Left renal cortex interstitium (tissue), 4 donors: ENCODE measurements around the gene MAF. TPM values are rescaled to one million over a fixed set of nuclear protein-coding genes. Genes with fewer than 3 reads are reported as not detected.

Experiments used
- DNase-seq, 4 donors: peaks; one replicate each; pipeline ENCODE4 v3.0.0-alpha.2; 2013; ENCODE audit warnings: low read depth in 4 of 4, low spot score in 2 of 4, missing footprints in 1 of 4
- polyA plus RNA-seq, 4 donors: library from polyadenylated mRNA; unstranded; fragments of 120-200 nt; gene quantifications; one replicate each; pipeline ENCODE4 v1.2.1, GENCODE V29; 2013; ENCODE audit not compliant: insufficient read length in 4 of 4

Gene MAF
- 10 to 100 TPM; 42.1 to 60.8 (median 51.1) TPM for polyA plus RNA-seq

GRCh38 chr16:79600638-79601091 is at the start of gene MAF:
TSS of gene MAF (minus strand) at chr16:79600737. CDS start at chr16:79599902, 835 bp downstream.
- peak in 3 of 4 donors; percentile 94 to 96 (median 95) for DNase-seq

- DNase-seq: no peak
These were observed 48.3 kb upstream of the MAF start for GRCh38 chr16:79648826-79649225.

GRCh38 chr16:79647586-79647985 is 47.0 kb upstream of the MAF start:
- DNase-seq: no peak

GRCh38 chr16:79645701-79646100 is 45.2 kb upstream of the MAF start:
- DNase-seq: no peak

- peak in 1 of 4 donors; percentile 13 for DNase-seq
These were observed 44.6 kb upstream of the MAF start for GRCh38 chr16:79644971-79645667.

- DNase-seq: no peak
These were observed 42.1 kb upstream of the MAF start for GRCh38 chr16:79642652-79643051.

GRCh38 chr16:79640513-79641360 is 40.2 kb upstream of the MAF start:
- DNase-seq: peak in 3 of 4 donors; percentile 15 to 39 (median 27)

GRCh38 chr16:79639576-79640311 is 39.2 kb upstream of the MAF start:
- no peak for DNase-seq

- DNase-seq: no peak
These were observed 37.8 kb upstream of the MAF start for GRCh38 chr16:79638386-79638785.

- DNase-seq: no peak
These were observed 35.0 kb upstream of the MAF start for GRCh38 chr16:79635488-79635887.

GRCh38 chr16:79634298-79634697 is 33.8 kb upstream of the MAF start:
- no peak for DNase-seq

GRCh38 chr16:79632289-79632688 is 31.8 kb upstream of the MAF start:
- DNase-seq: no peak

GRCh38 chr16:79628988-79629387 is 28.5 kb upstream of the MAF start:
- DNase-seq: no peak

- DNase-seq: no peak
These were observed 28.0 kb upstream of the MAF start for GRCh38 chr16:79628501-79628975.

GRCh38 chr16:79627092-79627491 is 26.6 kb upstream of the MAF start:
- no peak for DNase-seq

- DNase-seq: no peak
These were observed 25.2 kb upstream of the MAF start for GRCh38 chr16:79625738-79626137.

GRCh38 chr16:79623824-79624223 is 23.3 kb upstream of the MAF start:
- DNase-seq: no peak

GRCh38 chr16:79623062-79623461 is 22.5 kb upstream of the MAF start:
- no peak for DNase-seq

- DNase-seq: no peak
These were observed 20.5 kb upstream of the MAF start for GRCh38 chr16:79621027-79621426.

GRCh38 chr16:79618692-79619050 is 18.1 kb upstream of the MAF start:
- DNase-seq: no peak
